Psoas muscle (tissue), 8 donors: ENCODE results near the gene CENPK. TPM values are rescaled to one million over a fixed set of nuclear protein-coding genes. Genes with fewer than 3 reads are reported as not detected.

Source experiments
- ATAC-seq, 4 donors: fragments of 200-7000 bp; cut with Tn5 transposase; one replicate each; pipeline ENCODE4 v1.9.1; 2020; ENCODE audit warnings: moderate library complexity in 3 of 4, mild to moderate bottlenecking in 2 of 4
- DNase-seq, 2 donors: peaks; one replicate each; pipeline ENCODE4 v3.0.0-alpha.2; 2020
- H3K27ac ChIP-seq: fragments of 200-600 bp; one replicate; pipeline ENCODE4 v1.8.0; 2022
- H3K27me3 ChIP-seq, 3 donors: fragments of 200-600 bp in 1 of 3; one replicate each; pipeline versions ENCODE4 v1.6.1 to v1.8.0; 2013 to 2022; ENCODE audit warnings: low read length in 2 of 3, mild to moderate bottlenecking in 2 of 3, moderate library complexity in 1 of 3; ENCODE audit not compliant: insufficient read depth in 3 of 3
- H3K36me3 ChIP-seq, 2 donors: fragments of 200-600 bp in 1 of 2; one replicate each; pipeline versions ENCODE4 v1.6.1 to v1.8.0; 2013 to 2022; ENCODE audit warnings: low read depth in 1 of 2, mild to moderate bottlenecking in 1 of 2, moderate library complexity in 1 of 2; ENCODE audit not compliant: insufficient read depth in 1 of 2
- H3K4me1 ChIP-seq: fragments of 200-600 bp; one replicate; pipeline ENCODE4 v1.8.0; 2022
- H3K4me3 ChIP-seq: fragments of 200-600 bp; one replicate; pipeline ENCODE4 v1.8.0; 2022; ENCODE audit warnings: mild to moderate bottlenecking
- H3K9me3 ChIP-seq: fragments of 200-600 bp; one replicate; pipeline ENCODE4 v1.8.0; 2022
- CTCF ChIP-seq: fragments of 200-600 bp; IDR thresholded peaks from one replicate; pipeline ENCODE4 v1.8.0; 2022; ENCODE audit warnings: antibody characterized with exemption
- WGBS, 3 donors: extraction: QIAGEN DNeasy Blood & Tissue Kit; methylation state at CpG; one replicate each; pipeline versions ENCODE4 v1.1.6 to v1.1.7; 2013; 5-methylcytosine and 5-hydroxymethylcytosine counted together
- intact Hi-C, 2 donors: fragments of 100-400 bp; cut with DNase I; formaldehyde crosslinking; loops; one replicate each; pipeline versions ENCODE4 v1.11.0 to v1.14.2; 2022
- polyA plus RNA-seq, 3 donors: library from polyadenylated mRNA; stranded (reverse); fragments of 200-250 nt; gene quantifications; one replicate each; pipeline ENCODE4 v1.2.3, GENCODE V29; 2013
- total RNA-seq, 4 donors: library from RNA; stranded (reverse); fragmentation: NEBNext Ultra II Directional in 2 of 4; extraction: Animal tissue kit (Norgen Biotek cat#: 25700) in 2 of 4; gene quantifications; one replicate each; pipeline versions ENCODE4 v1.2.1 to v1.2.4, GENCODE V29; 2021 to 2023
- donor health status: healthy with polysubstance abuse.
- donor health status: DM: no; HTN: no; CAD: no; lungs with moderate emphysema.
- donor health status: Bipolar disorder and iron deficiency.
- donor health status: healthy.
- donor health status: DM: yes; HTN: yes; CAD: no.
- donor health status: DM: no; HTN: no; CAD: no.
- donor health status: DM: no; HTN: no; CAD: no.
- donor health status: DM: yes; HTN: yes; CAD: no.

CENPK gene
- total and polyA plus RNA-seq, 7 donors = 0.10 to 0.57 (median 0.40) TPM; not detected in 2

- TF ChIP-seq CTCF = no peak
- Histone ChIP-seq H3K4me1 (peaks cover 8% of the 10 kb centered on the region), H3K9me3 (no peaks in the 10 kb centered on the region), H3K27me3 (no peaks in the 10 kb centered on the region), H3K36me3 (no peaks in the 10 kb centered on the region), H3K27ac (no peak overlapping the region), H3K4me3 (no peak overlapping the region)
- intact Hi-C loops = loop anchor here in 1 of 2 donors (10.0 kb wide), 1 partner anchor 261 kb away; no protein-coding TSS in a partner anchor
- 92% methylated on average over 4 of the region's 4 CpGs for WGBS, 3 donors
- DNase-seq (no peak), ATAC-seq (no peak)
These were observed 87.6 kb downstream of the CENPK start for GRCh38 chr5:65475336-65475735.

GRCh38 chr5:65474130-65474711 is 88.7 kb downstream of the CENPK start:
- no peaks in the 10 kb centered on the region for H3K4me1 ChIP-seq
- H3K27me3 ChIP-seq = no peaks in the 10 kb centered on the region
- no peak overlapping the region for H3K27ac ChIP-seq
- no peak for TF ChIP-seq CTCF
- intact Hi-C loops = loop anchor here in 1 of 2 donors (10.0 kb wide), 1 partner anchor 259 kb away; no protein-coding TSS in a partner anchor
- no peak for ATAC-seq
- no peaks in the 10 kb centered on the region for H3K9me3 ChIP-seq
- H3K36me3 ChIP-seq = no peaks in the 10 kb centered on the region
- 84 to 89% (median 85%) methylated on average over 3 of the region's 3 CpGs for WGBS, 3 donors
- no peak for DNase-seq
- H3K4me3 ChIP-seq = no peak overlapping the region

DNA sequence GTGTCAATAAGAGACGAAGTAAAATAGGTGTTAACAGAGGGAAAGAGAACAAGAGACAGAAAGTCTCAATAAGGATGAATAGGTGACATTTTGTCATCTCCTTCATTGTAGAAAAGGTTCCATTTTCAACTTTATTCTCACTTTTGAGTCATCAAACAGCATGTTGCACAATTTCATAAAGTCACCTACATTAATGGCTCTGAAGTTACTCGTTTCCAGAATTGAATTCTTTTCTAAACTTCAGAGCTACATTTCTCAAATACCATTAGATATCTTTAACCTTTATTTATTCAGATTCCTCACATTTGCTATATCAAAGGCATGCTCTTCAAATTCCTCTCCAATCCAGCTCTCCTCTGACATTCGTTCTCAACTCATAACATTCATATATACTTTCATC is 94.3 kb downstream of the CENPK start:
- H3K27me3 ChIP-seq = no peaks in the 10 kb centered on the region
- H3K4me3 ChIP-seq = no peak overlapping the region
- H3K27ac ChIP-seq = no peak overlapping the region
- intact Hi-C loops = no loop called here
- H3K36me3 ChIP-seq = no peaks in the 10 kb centered on the region
- DNase-seq (no peak), ATAC-seq (no peak)
- WGBS, 3 donors = 83 to 89% (median 87%) methylated on average over 3 of the region's 3 CpGs
- no peak for TF ChIP-seq CTCF
- H3K9me3 ChIP-seq = no peaks in the 10 kb centered on the region
- no peaks in the 10 kb centered on the region for H3K4me1 ChIP-seq

Other genes with a start within 250 kb of the CENPK start
- under 1 TPM; 0.24 to 0.59 (median 0.30) TPM for gene ADAMTS6, start 81.2 kb downstream of the CENPK start, total RNA-seq
- under 1 TPM; 0.06 to 0.17 (median 0.08) TPM for gene ADAMTS6, start 81.2 kb downstream of the CENPK start, polyA plus RNA-seq
- gene PPWD1, start 128 bp upstream of the CENPK start, total RNA-seq = 10 to 100 TPM; 11.0 to 19.4 (median 13.5) TPM
- gene PPWD1, start 128 bp upstream of the CENPK start, polyA plus RNA-seq = 10 to 100 TPM; 11.4 to 17.1 (median 14.3) TPM
- gene TRIM23, start 61.2 kb upstream of the CENPK start, total RNA-seq = 10 to 100 TPM; 16.1 to 22.8 (median 20.9) TPM
- gene TRIM23, start 61.2 kb upstream of the CENPK start, polyA plus RNA-seq = 10 to 100 TPM in 1 of 3 donors, 1 to 10 TPM in 2; 7.2 to 21.5 (median 7.7) TPM
- 1 to 10 TPM in 3 of 4 donors, under 1 TPM in 1; 0.94 to 2.5 (median 1.7) TPM for gene SHLD3, start 61.9 kb upstream of the CENPK start, total RNA-seq
- gene SHLD3, start 61.9 kb upstream of the CENPK start, polyA plus RNA-seq = 1 to 10 TPM; 3.4 to 6.5 (median 3.7) TPM
- gene TRAPPC13, start 61.9 kb upstream of the CENPK start, total RNA-seq = 10 to 100 TPM; 11.1 to 16.5 (median 13.5) TPM
- 10 to 100 TPM; 10.8 to 19.6 (median 12.7) TPM for gene TRAPPC13, start 61.9 kb upstream of the CENPK start, polyA plus RNA-seq
- gene SGTB, start 158.9 kb upstream of the CENPK start, total RNA-seq = 1 to 10 TPM; 3.6 to 7.6 (median 4.1) TPM
- gene SGTB, start 158.9 kb upstream of the CENPK start, polyA plus RNA-seq = 1 to 10 TPM in 2 of 3 donors, under 1 TPM in 1; 0.91 to 4.0 (median 1.9) TPM
- gene NLN, start 159.0 kb upstream of the CENPK start, total RNA-seq = 10 to 100 TPM; 31.4 to 69.9 (median 45.1) TPM
- 10 to 100 TPM in 2 of 3 donors, 1 to 10 TPM in 1; 9.8 to 22.9 (median 11.4) TPM for gene NLN, start 159.0 kb upstream of the CENPK start, polyA plus RNA-seq